ENCODE measurements around the gene EPG5.

DNA sequence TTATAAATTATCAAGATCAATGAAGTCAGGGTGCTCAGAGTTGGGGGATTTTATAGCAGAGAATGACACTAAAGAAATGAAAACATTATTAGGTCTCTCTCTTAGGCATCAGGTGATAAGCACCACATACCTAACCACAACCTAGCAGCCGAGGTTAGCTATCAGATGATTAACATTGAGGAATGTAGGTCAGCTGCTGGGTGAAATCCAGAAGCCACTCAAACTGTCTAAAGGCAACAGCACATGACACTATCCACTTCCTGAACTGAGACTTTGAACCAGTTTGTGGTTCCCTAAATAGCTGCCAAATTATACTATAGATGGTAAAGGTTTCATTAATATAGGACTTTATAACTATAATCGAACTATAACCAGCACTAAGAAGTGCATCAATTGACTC lies 4.7 kb downstream of the EPG5 start:
- TF ChIP-seq NR2C2 (CRISPR knock-in tag; IDR thresholded peaks at IDR 0.05) (no peak), NR2C2 (tag; IDR thresholded peaks at IDR 0.05) (no peak), PTTG1 (tag; IDR thresholded peaks at IDR 0.05; ENCODE audit: low read depth) (no peak), POLR2AphosphoS5 (IDR thresholded peaks at IDR 0.05; ENCODE audit: control insufficient read depth, insufficient read depth, low read depth, low read length) (no peak), ZNF609 (CRISPR knock-in tag; IDR thresholded peaks at IDR 0.05; ENCODE audit: borderline replicate concordance) (no peak), EZH2 (IDR thresholded peaks at IDR 0.05; ENCODE audit: borderline replicate concordance, low read depth, low read length) (no peak), SETDB1 (IDR thresholded peaks at IDR 0.05; ENCODE audit: low read length) (no peak)
- TF ChIP-seq, protein P1, sequence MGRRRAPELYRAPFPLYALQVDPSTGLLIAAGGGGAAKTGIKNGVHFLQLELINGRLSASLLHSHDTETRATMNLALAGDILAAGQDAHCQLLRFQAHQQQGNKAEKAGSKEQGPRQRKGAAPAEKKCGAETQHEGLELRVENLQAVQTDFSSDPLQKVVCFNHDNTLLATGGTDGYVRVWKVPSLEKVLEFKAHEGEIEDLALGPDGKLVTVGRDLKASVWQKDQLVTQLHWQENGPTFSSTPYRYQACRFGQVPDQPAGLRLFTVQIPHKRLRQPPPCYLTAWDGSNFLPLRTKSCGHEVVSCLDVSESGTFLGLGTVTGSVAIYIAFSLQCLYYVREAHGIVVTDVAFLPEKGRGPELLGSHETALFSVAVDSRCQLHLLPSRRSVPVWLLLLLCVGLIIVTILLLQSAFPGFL (CRISPR knock-in tag; IDR thresholded peaks at IDR 0.05) = no peak
